Endothelial cell (in vitro differentiated cells): ENCODE measurements around the gene CFL1. TPM values are rescaled to one million over a fixed set of nuclear protein-coding genes. Genes with fewer than 3 reads are reported as not detected.
A peak's percentile ranks its signal among the peaks of the same experiment; 100 is the strongest.

ENCODE experiments used
- DNase-seq: peaks from one replicate; pipeline ENCODE4 v3.0.0; 2021; ENCODE audit warnings: low spot score
- H3K27ac Mint-ChIP-seq: one replicate; pipeline ENCODE4 v1.8.0; 2021; ENCODE audit warnings: mixed read lengths, inconsistent platforms; ENCODE audit not compliant: unreplicated experiment
- H3K27me3 Mint-ChIP-seq: one replicate; pipeline ENCODE4 v1.8.0; 2021; ENCODE audit warnings: mild to moderate bottlenecking, moderate library complexity, mixed read lengths, inconsistent platforms; ENCODE audit not compliant: unreplicated experiment
- H3K36me3 Mint-ChIP-seq: one replicate; pipeline ENCODE4 v1.8.0; 2021; ENCODE audit warnings: mild to moderate bottlenecking, low read depth, mixed read lengths, inconsistent platforms; ENCODE audit not compliant: unreplicated experiment
- H3K4me1 Mint-ChIP-seq: one replicate; pipeline ENCODE4 v1.8.0; 2021; ENCODE audit warnings: mild to moderate bottlenecking, mixed read lengths, inconsistent platforms; ENCODE audit not compliant: unreplicated experiment
- H3K4me3 Mint-ChIP-seq: one replicate; pipeline ENCODE4 v1.8.0; 2021; ENCODE audit warnings: mild to moderate bottlenecking, mixed read lengths, inconsistent platforms; ENCODE audit not compliant: unreplicated experiment
- H3K9me3 Mint-ChIP-seq: one replicate; pipeline ENCODE4 v1.8.0; 2021; ENCODE audit warnings: mixed read lengths, inconsistent platforms; ENCODE audit not compliant: unreplicated experiment
- CTCF ChIP-seq: fragments of 200-600 bp; sonication (generic); IDR thresholded peaks from one replicate; pipeline ENCODE4 v1.5.0; 2021; ENCODE audit warnings: antibody characterized with exemption; ENCODE audit not compliant: unreplicated experiment
- total RNA-seq: library from RNA; stranded (reverse); fragmentation: NEBNext Ultra II Directional; extraction: Animal tissue kit (Norgen Biotek cat#: 25700); gene quantifications from one replicate; pipeline ENCODE4 v1.2.1, GENCODE V29; 2021; ENCODE audit not compliant: unreplicated experiment

The CFL1 gene
- total RNA-seq, 1 donor from 2014 or later, result 1,740 TPM

GRCh38 chr11:65883786-65884715, 26.1 kb upstream of the CFL1 start:
- H3K4me3 Mint-ChIP-seq, result peak overlapping the region; percentile 67
- H3K4me1 Mint-ChIP-seq, result peaks cover 16% of the 10 kb centered on the region
- H3K27me3 Mint-ChIP-seq, result peaks cover 14% of the 10 kb centered on the region
- DNase-seq, result no peak
- no peaks in the 10 kb centered on the region for H3K9me3 Mint-ChIP-seq
- peak overlapping the region; percentile 13 for H3K27ac Mint-ChIP-seq
- no peak for TF ChIP-seq CTCF
- H3K36me3 Mint-ChIP-seq, result peaks cover 18% of the 10 kb centered on the region

- Mint-ChIP-seq H3K36me3 (peaks cover 16% of the 10 kb centered on the region), H3K4me1 (peaks cover 10% of the 10 kb centered on the region), H3K27me3 (peaks cover 8% of the 10 kb centered on the region), H3K4me3 (no peak overlapping the region), H3K9me3 (no peaks in the 10 kb centered on the region), H3K27ac (peak overlapping the region; percentile 13)
- no peak for DNase-seq
- no peak for TF ChIP-seq CTCF
Observed at GRCh38 chr11:65883058-65883761, 25.2 kb upstream of the CFL1 start.

GRCh38 chr11:65882120-65883057, 24.4 kb upstream of the CFL1 start:
- Mint-ChIP-seq H3K27me3 (peaks cover 11% of the 10 kb centered on the region), H3K9me3 (no peaks in the 10 kb centered on the region), H3K4me1 (peaks cover 8% of the 10 kb centered on the region), H3K36me3 (peaks cover 16% of the 10 kb centered on the region), H3K27ac (peak overlapping the region; percentile 61), H3K4me3 (no peak overlapping the region)
- DNase-seq, result no peak
- no peak for TF ChIP-seq CTCF

GRCh38 chr11:65880844-65881421, 23.0 kb upstream of the CFL1 start:
- peaks cover 12% of the 10 kb centered on the region for H3K27me3 Mint-ChIP-seq
- H3K9me3 Mint-ChIP-seq, result no peaks in the 10 kb centered on the region
- TF ChIP-seq CTCF, result no peak
- no peaks in the 10 kb centered on the region for H3K4me1 Mint-ChIP-seq
- peaks cover 9% of the 10 kb centered on the region for H3K36me3 Mint-ChIP-seq
- no peak overlapping the region for H3K4me3 Mint-ChIP-seq
- no peak for DNase-seq
- no peak overlapping the region for H3K27ac Mint-ChIP-seq
